GM18508 (cell line): ENCODE measurements around the gene CIITA.
"Not testable (repeated sequence)": the region's sequence is repeated elsewhere in the genome, so short reads cannot be mapped to it uniquely, and the experiment has no call there.

ENCODE experiments used
- ATAC-seq: cut with Tn5 transposase; IDR thresholded peaks from one replicate; pipeline ENCODE4 v1.9.1; 2021; ENCODE audit warnings: moderate number of reproducible peaks; ENCODE audit not compliant: insufficient read depth, unreplicated experiment

CIITA gene

DNA sequence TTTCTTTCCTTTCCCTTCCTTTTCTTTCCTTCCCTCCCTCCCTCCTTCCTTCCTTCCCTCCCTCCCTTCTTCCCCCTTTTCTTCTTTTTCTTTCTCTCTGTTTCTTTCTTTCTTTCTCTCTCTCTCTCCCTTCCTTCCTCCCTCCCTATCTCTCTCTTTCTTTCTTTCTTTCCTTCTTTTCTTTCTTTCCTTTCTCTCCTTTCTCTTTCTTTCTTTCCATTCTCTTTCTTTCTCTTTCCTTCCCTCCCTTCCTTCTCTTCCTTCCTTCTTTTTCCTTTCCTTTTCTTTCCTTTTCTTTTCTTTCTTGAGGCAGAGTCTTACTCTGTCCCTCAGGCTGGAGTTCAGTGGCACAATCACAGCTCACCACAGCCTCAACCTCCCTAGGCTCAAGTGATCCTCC is 34.3 kb downstream of the CIITA start:
- ATAC-seq: no peak

DNA sequence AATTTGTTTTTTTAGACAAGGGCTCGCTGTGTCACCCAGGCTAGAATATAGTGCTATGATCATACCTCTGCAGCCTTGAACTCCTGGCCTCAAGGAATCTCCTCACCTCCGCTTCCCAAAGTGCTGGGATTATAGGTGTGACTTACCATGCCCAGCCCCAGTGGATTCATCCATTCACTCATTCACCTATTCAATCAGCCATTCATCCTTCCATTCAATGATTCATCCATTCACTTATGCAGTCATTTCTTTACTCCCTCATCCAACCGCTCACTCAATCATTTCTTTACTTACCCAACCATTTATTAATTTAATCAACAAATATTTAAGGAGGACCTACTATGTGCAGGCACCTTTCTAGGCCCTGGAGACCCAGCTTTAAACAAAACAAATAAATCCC is 39.5 kb downstream of the CIITA start:
- no peak for ATAC-seq

DNA sequence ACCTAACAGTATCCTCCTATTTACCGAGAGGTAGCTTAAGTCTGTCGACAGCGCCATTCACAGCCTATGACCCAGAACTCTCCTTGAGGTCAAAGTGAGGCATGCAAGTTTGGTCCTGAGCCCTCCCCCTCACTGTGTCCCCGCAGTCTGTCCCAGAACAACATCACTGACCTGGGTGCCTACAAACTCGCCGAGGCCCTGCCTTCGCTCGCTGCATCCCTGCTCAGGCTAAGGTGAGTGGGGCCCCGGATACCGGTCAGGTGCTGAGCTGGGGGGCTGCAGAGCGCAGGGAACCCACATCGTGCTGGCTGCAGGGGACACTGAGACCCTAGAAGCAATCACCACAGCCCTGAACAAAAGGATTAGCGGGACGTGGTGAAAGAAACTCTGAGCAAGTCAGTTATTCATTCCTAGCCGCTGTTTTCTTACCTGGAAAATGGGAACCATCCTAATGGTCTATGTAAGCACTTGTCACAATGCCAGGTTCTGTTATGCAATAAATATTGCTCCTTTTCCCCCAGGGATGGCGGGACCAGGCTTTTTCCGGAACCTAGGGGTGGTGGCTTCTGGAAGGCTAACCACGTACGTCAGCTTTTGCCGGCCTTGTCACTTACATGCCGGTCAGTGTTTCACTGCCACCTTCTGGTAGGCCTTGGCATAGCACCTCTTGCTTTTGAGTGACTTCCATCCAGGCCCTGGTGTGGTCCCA is 41.4 kb downstream of the CIITA start:
- ATAC-seq: no peak

DNA sequence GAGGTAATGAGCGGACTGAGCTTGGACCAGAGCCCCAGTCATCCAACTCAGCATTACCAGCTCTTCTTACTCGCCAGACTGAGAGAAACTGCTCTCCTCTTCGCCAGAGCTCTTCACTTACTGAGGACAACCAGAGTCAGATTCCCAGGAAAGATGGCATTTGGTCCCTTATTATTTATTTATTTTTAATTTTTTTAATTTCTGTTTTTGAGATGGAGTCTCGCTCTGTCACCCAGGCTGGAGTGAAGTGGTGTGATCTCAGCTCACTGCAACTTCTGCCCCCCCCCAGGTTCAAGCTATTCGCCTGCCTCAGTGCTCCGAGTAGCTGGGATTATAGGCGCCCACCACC is 42.0 kb downstream of the CIITA start:
- ATAC-seq: no peak

DNA sequence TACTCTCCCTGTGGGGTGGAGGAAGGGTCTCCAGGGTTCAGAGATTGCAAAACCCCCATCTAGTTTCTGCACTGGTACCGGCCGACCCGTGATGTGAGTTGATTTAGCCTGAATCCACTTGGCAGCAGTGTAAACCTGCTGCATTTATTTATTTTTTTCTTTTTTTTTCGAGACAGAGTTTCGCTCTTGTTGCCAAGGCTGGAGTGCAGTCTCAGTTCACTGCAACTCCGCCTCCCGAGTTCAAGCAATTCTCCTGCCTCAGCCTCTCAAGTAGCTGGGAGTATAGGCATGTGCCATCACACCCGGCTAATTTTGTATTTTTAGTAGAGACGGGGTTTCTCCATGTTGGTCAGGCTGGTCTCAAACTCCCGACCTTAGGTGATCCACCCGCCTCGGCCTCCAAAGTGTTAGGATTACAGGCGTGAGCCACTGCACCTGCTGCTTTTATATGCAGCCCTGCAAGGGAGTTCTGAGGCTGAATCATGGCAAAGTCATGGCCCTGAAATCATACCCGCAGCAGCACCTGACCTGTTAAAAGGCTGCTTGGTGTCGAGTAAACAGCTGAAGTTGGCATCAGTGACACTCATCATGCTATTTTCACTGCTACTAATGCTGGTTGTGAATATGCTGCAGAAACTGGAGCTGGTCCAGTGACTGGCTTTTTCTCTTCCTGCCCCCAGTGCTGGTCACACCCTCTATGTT is 43.9 kb downstream of the CIITA start:
- ATAC-seq: no peak

- ATAC-seq: no peak
Observed at GRCh38 chr16:10921536-10922327, 44.7 kb downstream of the CIITA start.

- no peak for ATAC-seq
Observed at GRCh38 chr16:10922328-10923145, 45.5 kb downstream of the CIITA start.

GRCh38 chr16:10923146-10923649 is 46.2 kb downstream of the CIITA start:
- ATAC-seq: no peak

- ATAC-seq: no peak
Observed at GRCh38 chr16:10923650-10924214, 46.7 kb downstream of the CIITA start.

DNA sequence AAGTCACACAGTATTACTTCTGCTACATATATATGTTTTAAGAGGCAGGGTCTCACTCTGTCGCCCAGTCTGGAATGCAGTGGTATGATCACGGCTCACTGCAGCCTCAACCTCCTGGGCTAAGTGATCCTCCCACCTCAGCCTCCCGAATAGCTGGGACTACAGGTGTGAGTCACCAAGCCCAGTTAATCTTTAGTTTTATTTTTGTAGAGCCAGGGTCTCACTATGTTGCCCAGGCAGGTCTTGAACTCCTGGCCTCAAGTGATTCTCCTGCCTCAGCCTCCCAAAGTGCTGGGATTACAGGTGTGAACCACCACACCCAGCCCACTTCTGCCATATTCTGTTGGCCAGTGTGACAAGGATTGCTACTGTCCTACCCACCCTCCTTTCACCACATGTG is 48.3 kb downstream of the CIITA start:
- ATAC-seq: not testable (repeated sequence)

GRCh38 chr16:10926094-10926493 is 49.1 kb downstream of the CIITA start:
- ATAC-seq: no peak

- no peak for ATAC-seq
Observed at GRCh38 chr16:10926867-10927266, 49.9 kb downstream of the CIITA start.

GRCh38 chr16:10927497-10928112 is 50.6 kb downstream of the CIITA start:
- ATAC-seq: no peak

GRCh38 chr16:10929097-10929496 is 52.1 kb downstream of the CIITA start:
- not testable (repeated sequence) for ATAC-seq

GRCh38 chr16:10929853-10930754 is 53.1 kb downstream of the CIITA start:
- no peak for ATAC-seq

DNA sequence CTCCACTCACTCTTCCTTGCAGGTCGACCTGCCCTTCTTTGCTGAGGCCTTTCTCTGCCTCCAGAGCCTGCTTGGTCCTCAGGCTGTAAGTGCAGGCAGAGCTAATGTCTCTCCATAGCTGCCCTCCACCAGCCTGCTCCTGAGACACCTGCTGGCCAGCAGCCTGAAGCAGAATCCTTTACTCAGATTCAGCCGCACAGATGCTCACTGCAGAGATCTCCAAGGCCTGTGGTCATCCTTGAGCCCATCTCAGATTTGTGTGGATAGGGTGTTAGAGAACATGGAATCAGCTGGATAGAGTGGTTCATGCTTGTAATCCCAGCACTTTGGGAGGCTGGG is 53.7 kb downstream of the CIITA start:
- no peak for ATAC-seq

- no peak for ATAC-seq
Observed at GRCh38 chr16:10931134-10931533, 54.1 kb downstream of the CIITA start.

GRCh38 chr16:10931977-10932632 is 55.1 kb downstream of the CIITA start:
- ATAC-seq: no peak
